Measurements from ENCODE around the gene PPM1M. TPM values are rescaled to one million over a fixed set of nuclear protein-coding genes. Genes with fewer than 3 reads are reported as not detected.

The PPM1M gene
- total RNA-seq, 1 donor = 28.2 TPM

- H3K4me1 ChIP-seq (ENCODE audit: insufficient read depth, low read length) = peaks cover 12% of the 10 kb centered on the region
- peaks cover 11% of the 10 kb centered on the region for H4K20me1 ChIP-seq (ENCODE audit: insufficient read depth, low read length)
- no peak overlapping the region for H2AFZ ChIP-seq (ENCODE audit: low read length)
- no peak overlapping the region for H3K27ac ChIP-seq (ENCODE audit: low read depth, low read length)
- H3K4me3 ChIP-seq (ENCODE audit: insufficient read depth, low read length) = no peak overlapping the region
- no peaks in the 10 kb centered on the region for H3K27me3 ChIP-seq (ENCODE audit: insufficient read depth, low read length)
- TF ChIP-seq CTCF (IDR thresholded peaks at IDR 0.05; ENCODE audit: extremely low read depth, low read depth, low read length) = no peak
- peak; percentile 88 for DNase-seq (ENCODE audit: insufficient read length, low spot score, missing footprints)
- no peaks in the 10 kb centered on the region for H3K79me2 ChIP-seq (ENCODE audit: insufficient read depth, low read length)
- no peaks in the 10 kb centered on the region for H3K9me3 ChIP-seq (ENCODE audit: low read depth, low read length)
- no peak overlapping the region for H3K4me2 ChIP-seq (ENCODE audit: insufficient read depth, low read length)
- H3K36me3 ChIP-seq (ENCODE audit: insufficient read depth, low read length) = no peaks in the 10 kb centered on the region
Observed at GRCh38 chr3:52298149-52299098, 52.9 kb downstream of the PPM1M start.

- Histone ChIP-seq H3K4me3 (ENCODE audit: insufficient read depth, low read length) (no peak overlapping the region), H3K27ac (ENCODE audit: low read depth, low read length) (no peak overlapping the region), H2AFZ (ENCODE audit: low read length) (no peak overlapping the region), H3K9me3 (ENCODE audit: low read depth, low read length) (no peaks in the 10 kb centered on the region), H4K20me1 (ENCODE audit: insufficient read depth, low read length) (peaks cover 11% of the 10 kb centered on the region), H3K79me2 (ENCODE audit: insufficient read depth, low read length) (no peaks in the 10 kb centered on the region), H3K36me3 (ENCODE audit: insufficient read depth, low read length) (no peaks in the 10 kb centered on the region), H3K4me1 (ENCODE audit: insufficient read depth, low read length) (peaks cover 12% of the 10 kb centered on the region), H3K27me3 (ENCODE audit: insufficient read depth, low read length) (no peaks in the 10 kb centered on the region), H3K4me2 (ENCODE audit: insufficient read depth, low read length) (no peak overlapping the region)
- DNase-seq (ENCODE audit: insufficient read length, low spot score, missing footprints) = peak; percentile 84
- TF ChIP-seq CTCF (IDR thresholded peaks at IDR 0.05; ENCODE audit: extremely low read depth, low read depth, low read length) = no peak
Observed at GRCh38 chr3:52299247-52299878, 53.8 kb downstream of the PPM1M start.

Small RNA genes lying within 50 kb of the gene (small RNA-seq; reads per million reads assigned to genes)
- gene MIR135A1 (not detected), gene MIRLET7G (2,397 reads per million, percentile 99 among the genes with 10 or more reads in this experiment)

Other genes starting within 250 kb of the PPM1M start
- 824 and 862 TPM in 2 replicates for gene RPL29, start 249.9 kb upstream of the PPM1M start, total RNA-seq
- 12.7 and 13.8 TPM in 2 replicates for gene DUSP7, start 189.2 kb upstream of the PPM1M start, total RNA-seq
- 1.8 and 3.2 TPM in 2 replicates for gene POC1A, start 91.3 kb upstream of the PPM1M start, total RNA-seq
- 35.4 and 39.1 TPM in 2 replicates for gene ALAS1, start 47.6 kb upstream of the PPM1M start, total RNA-seq
- gene TLR9, start 20.1 kb upstream of the PPM1M start, total RNA-seq = not detected in 2 replicates
- 115 and 138 TPM in 2 replicates for gene TWF2, start 6.6 kb upstream of the PPM1M start, total RNA-seq
- gene WDR82, start 32.9 kb downstream of the PPM1M start, total RNA-seq = 54.2 and 58.3 TPM in 2 replicates
- 13.8 and 15.0 TPM in 2 replicates for gene GLYCTK, start 42.1 kb downstream of the PPM1M start, total RNA-seq
- 8.0 and 8.7 TPM in 2 replicates for gene DNAH1, start 70.6 kb downstream of the PPM1M start, total RNA-seq
- 65.4 and 72.4 TPM in 2 replicates for gene BAP1, start 164.2 kb downstream of the PPM1M start, total RNA-seq
- gene PHF7, start 164.9 kb downstream of the PPM1M start, total RNA-seq = 8.8 and 10.9 TPM in 2 replicates
- gene SEMA3G, start 199.3 kb downstream of the PPM1M start, total RNA-seq = under 0.01 TPM in 1 of 2 replicates, not detected in the other
- 0.29 and 0.36 TPM in 2 replicates for gene TNNC1, start 208.3 kb downstream of the PPM1M start, total RNA-seq
- 72.2 and 83.2 TPM in 2 replicates for gene NISCH, start 209.8 kb downstream of the PPM1M start, total RNA-seq
- gene STAB1, start 249.6 kb downstream of the PPM1M start, total RNA-seq = 0.59 and 1.1 TPM in 2 replicates

Data from osteoblast (primary cell).